KOPT-K1 (cell line): Measurements from ENCODE around the gene SYNE3.

Experiments used
- H3K27ac ChIP-seq: fragments of 200-600 bp; sonication (generic); 2 replicates; pipeline ENCODE4 v1.5.1; 2016; ENCODE audit warnings: antibody characterized with exemption, mild to moderate bottlenecking, low read depth, low read length; ENCODE audit not compliant: poor library complexity, severe bottlenecking
- H3K36me3 ChIP-seq: fragments of 200-600 bp; sonication (generic); 2 replicates; pipeline ENCODE4 v1.5.1; 2017; ENCODE audit warnings: antibody characterized with exemption, mild to moderate bottlenecking, low read length, moderate library complexity; ENCODE audit not compliant: insufficient read depth
- H3K9me3 ChIP-seq: fragments of 200-600 bp; sonication (generic); 2 replicates; pipeline ENCODE4 v1.5.1; 2017; ENCODE audit warnings: antibody characterized with exemption, low read length, mild to moderate bottlenecking; ENCODE audit not compliant: insufficient read depth, poor library complexity, severe bottlenecking

Gene SYNE3

DNA sequence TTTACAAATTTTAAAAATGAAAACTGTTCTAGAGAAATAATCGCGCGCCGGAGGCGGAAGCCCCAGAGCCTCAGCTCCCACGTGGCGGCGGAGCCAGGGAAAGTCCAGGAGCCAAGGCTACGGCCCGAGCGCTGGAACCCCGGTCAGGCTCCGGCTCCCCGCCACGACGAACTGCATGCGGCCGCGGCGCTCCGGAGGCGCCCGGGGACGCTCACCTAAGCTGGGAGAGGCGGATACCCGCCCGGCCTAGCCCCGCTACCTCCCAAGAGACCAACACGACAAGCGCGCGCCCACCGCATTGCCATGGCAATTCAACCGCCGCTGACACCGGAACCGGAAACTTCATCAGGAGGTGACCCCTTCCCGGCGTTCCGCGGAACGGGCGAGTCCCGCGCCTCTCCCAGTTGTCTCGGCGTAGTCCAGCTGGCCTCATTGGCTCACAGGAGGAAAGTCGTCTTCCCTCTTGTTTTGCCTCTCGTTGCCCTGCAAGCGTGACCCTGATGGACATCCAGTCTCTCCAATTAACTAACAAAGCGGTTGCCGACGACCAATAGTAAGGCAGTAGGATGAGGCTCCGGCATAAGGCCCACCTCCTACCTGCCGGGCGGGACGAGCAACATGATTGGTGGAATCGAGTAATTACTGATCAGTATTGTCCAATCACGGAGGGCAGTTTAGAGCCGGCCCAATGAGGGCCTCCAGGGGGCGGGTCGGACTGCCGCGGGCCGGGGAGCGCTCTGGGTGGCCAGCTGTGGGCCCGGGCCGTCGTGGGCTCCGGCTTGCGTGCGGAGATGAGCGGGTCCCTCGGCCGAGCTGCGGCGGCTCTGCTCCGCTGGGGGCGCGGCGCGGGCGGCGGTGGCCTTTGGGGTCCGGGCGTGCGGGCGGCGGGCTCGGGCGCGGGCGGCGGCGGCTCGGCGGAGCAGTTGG is 18.1 kb upstream of the SYNE3 start, which contains the start of gene GLRX5:
TSS of gene GLRX5 (plus strand) at position 752 of the 927 bp plus-strand sequence. CDS start at position 792, 40 bp downstream.
- peak within 1 kb of the TSS; percentile 86 for H3K27ac ChIP-seq
- H3K9me3 ChIP-seq = no peaks in the 10 kb centered on the region

GRCh38 chr14:95533822-95534221 is 17.4 kb upstream of the SYNE3 start:
- Histone ChIP-seq H3K9me3 (no peaks in the 10 kb centered on the region), H3K36me3 (peaks cover 42% of the 10 kb centered on the region), H3K27ac (peak overlapping the region; percentile 86)

More for the DNA sequence above, 18.1 kb upstream of the SYNE3 start, which contains the start of gene GLRX5:
- H3K36me3 ChIP-seq = peaks cover 36% of the 10 kb centered on the region

- peak overlapping the region; percentile 86 for H3K27ac ChIP-seq
- no peaks in the 10 kb centered on the region for H3K9me3 ChIP-seq
- peaks cover 42% of the 10 kb centered on the region for H3K36me3 ChIP-seq
Measured at GRCh38 chr14:95533391-95533821, 17.0 kb upstream of the SYNE3 start.

GRCh38 chr14:95531969-95532368 is 15.5 kb upstream of the SYNE3 start:
- Histone ChIP-seq H3K9me3 (no peaks in the 10 kb centered on the region), H3K36me3 (peaks cover 39% of the 10 kb centered on the region), H3K27ac (peak overlapping the region; percentile 86)

- Histone ChIP-seq H3K36me3 (peaks cover 39% of the 10 kb centered on the region), H3K27ac (no peak overlapping the region), H3K9me3 (no peaks in the 10 kb centered on the region)
Measured at GRCh38 chr14:95531473-95531872, 15.0 kb upstream of the SYNE3 start.

- no peak overlapping the region for H3K27ac ChIP-seq
- H3K9me3 ChIP-seq = no peaks in the 10 kb centered on the region
- peaks cover 39% of the 10 kb centered on the region for H3K36me3 ChIP-seq
Measured at GRCh38 chr14:95530473-95531276, 14.2 kb upstream of the SYNE3 start.

GRCh38 chr14:95529216-95529615 is 12.8 kb upstream of the SYNE3 start:
- Histone ChIP-seq H3K27ac (no peak overlapping the region), H3K36me3 (peaks cover 39% of the 10 kb centered on the region), H3K9me3 (no peaks in the 10 kb centered on the region)

DNA sequence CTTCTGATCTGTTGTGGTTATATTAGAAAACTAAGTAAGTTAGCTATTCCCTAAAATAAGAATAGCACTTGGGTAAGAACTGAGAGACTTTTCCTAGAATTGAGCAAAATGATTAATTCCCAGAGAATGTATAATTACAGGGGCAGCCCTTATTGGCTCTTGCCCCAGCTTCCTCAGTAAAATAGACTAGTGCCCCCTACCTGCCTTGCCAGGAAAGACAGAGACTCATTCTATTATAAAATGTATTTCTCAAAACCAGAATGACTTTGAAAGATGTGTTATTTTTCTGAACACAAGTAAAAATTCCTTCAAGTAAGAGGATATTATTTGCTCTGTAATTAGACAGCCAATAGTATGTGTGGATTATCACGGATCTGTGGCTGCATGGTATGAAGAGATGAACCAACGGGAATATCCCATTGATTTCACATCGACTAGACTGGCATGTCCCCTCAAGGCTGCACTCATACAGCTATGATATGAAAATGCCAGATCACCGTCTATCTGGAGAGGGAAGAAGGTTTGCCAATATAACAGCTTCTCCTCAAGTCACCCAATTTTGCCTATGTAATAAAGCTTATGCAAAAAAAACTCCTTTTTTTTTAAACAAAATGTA is 11.0 kb upstream of the SYNE3 start:
- H3K27ac ChIP-seq = no peak overlapping the region

DNA sequence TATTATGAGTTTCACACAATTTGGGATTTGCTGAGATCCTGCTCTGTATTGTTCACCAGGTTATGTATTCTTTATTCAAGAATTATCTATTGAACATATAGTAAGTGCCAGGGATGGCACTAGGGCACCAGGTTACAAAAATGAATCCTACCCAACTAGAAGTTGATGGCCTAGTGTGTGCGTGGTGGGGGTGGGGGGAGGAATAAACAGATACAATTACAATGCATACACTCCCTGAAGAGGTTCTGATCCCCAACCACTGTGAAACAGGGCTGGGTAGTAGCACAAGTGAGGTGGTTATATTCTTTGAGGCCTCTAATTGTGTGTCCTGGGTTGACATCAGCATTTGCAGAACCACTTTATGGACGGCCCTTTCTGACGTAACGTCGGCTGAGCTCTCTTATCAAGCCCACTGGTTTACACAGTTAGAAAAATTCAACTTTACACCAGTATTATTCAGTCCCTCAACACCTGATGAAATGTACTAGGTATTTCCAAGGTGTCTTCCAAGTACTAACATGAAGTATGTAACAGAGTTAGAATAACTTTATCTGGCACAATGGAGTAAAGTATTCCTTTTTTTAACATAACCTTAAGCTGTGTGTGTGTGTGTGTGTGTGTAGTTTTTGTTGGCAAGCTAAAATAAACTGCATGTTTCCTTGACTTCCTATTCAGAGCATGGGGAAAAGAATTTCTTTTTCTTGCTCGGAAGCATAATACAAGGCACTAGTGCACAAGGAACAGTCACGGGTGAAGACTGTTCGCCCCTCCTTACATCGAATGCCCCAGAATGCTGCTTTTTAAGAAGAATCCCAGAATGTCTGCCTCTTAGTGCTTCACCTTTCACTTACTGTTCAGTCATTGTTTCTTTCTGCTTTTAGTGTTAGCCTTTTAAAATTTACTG is 10.3 kb upstream of the SYNE3 start:
- no peaks in the 10 kb centered on the region for H3K9me3 ChIP-seq
- H3K27ac ChIP-seq = peak overlapping the region; percentile 86
- H3K36me3 ChIP-seq = peaks cover 29% of the 10 kb centered on the region

More for the DNA sequence above, 11.0 kb upstream of the SYNE3 start:
- Histone ChIP-seq H3K9me3 (no peaks in the 10 kb centered on the region), H3K36me3 (peaks cover 36% of the 10 kb centered on the region)

GRCh38 chr14:95525999-95526398 is 9.5 kb upstream of the SYNE3 start:
- H3K27ac ChIP-seq = peak overlapping the region; percentile 86
- H3K36me3 ChIP-seq = peaks cover 21% of the 10 kb centered on the region
- no peaks in the 10 kb centered on the region for H3K9me3 ChIP-seq

GRCh38 chr14:95524706-95525512 is 8.5 kb upstream of the SYNE3 start:
- H3K36me3 ChIP-seq = peaks cover 10% of the 10 kb centered on the region
- H3K27ac ChIP-seq = peak overlapping the region; percentile 86
- H3K9me3 ChIP-seq = no peaks in the 10 kb centered on the region

DNA sequence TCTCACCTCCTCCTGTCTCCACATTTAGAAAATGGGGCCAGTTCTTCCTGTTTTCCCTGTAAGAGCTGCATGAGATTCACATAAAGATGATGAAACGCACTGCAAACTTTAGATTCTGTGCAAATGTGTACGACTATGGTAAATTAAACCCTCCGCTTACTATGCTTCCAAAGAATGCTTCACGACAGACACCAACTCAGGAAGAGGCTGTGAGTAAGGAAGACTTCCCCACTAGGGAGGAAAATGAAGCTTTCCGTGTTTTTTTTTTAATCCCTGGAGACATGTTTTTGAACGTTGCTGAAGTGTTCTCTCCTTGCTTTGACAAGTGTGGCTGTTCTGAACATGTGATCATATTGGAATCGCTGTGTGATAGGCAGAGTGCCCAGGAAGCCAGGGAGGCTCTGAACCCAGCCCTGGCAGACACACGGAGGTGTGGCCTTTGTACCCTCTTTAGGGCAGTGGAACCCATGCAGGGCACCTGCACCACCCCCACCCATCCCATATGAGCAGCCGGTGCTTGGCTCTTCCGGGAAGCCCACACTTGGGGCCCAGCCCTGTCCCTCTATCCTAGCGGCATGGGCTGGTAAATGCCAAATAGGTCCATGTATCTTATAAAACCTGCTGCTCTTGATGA is 7.5 kb upstream of the SYNE3 start:
- Histone ChIP-seq H3K27ac (peak overlapping the region; percentile 86), H3K36me3 (peaks cover under 1% of the 10 kb centered on the region; the same call in 1 of the 2 replicates), H3K9me3 (no peaks in the 10 kb centered on the region)
